Fibroblast of skin of back (primary cell): ENCODE results near the gene AIP.

Source experiments
- DNase-seq: peaks from one replicate; pipeline ENCODE4 v3.0.0-alpha.2; 2013

The AIP gene

GRCh38 chr11:67494371-67495233, 11.8 kb downstream of the AIP start:
- no peak for DNase-seq

GRCh38 chr11:67495234-67496005, 12.6 kb downstream of the AIP start:
- no peak for DNase-seq

- DNase-seq: no peak
Observed at GRCh38 chr11:67496113-67496512, 13.3 kb downstream of the AIP start.

- no peak for DNase-seq
Observed at GRCh38 chr11:67497656-67498291, 14.9 kb downstream of the AIP start.

- no peak for DNase-seq
Observed at GRCh38 chr11:67498544-67498972, 15.7 kb downstream of the AIP start.

- no peak for DNase-seq
Observed at GRCh38 chr11:67499808-67500483, 17.1 kb downstream of the AIP start.

GRCh38 chr11:67500484-67500821, 17.6 kb downstream of the AIP start:
- DNase-seq: no peak

- no peak for DNase-seq
Observed at GRCh38 chr11:67500831-67501715, 18.2 kb downstream of the AIP start.

- DNase-seq: no peak
Observed at GRCh38 chr11:67501854-67502253, 19.0 kb downstream of the AIP start.

- DNase-seq: no peak
Observed at GRCh38 chr11:67502328-67502979, 19.6 kb downstream of the AIP start.

GRCh38 chr11:67503119-67504004, 20.5 kb downstream of the AIP start:
- DNase-seq: no peak

GRCh38 chr11:67504005-67504949, 21.5 kb downstream of the AIP start:
- DNase-seq: peak; percentile 51

GRCh38 chr11:67504950-67505581, 22.2 kb downstream of the AIP start, which contains the start of gene PITPNM1:
TSS of gene PITPNM1 (minus strand) at chr11:67505363. CDS start at chr11:67504180, 1,183 bp downstream.
- DNase-seq: peak; percentile 67

- DNase-seq: peak; percentile 89
Observed at GRCh38 chr11:67505605-67506396, 23.0 kb downstream of the AIP start.

- no peak for DNase-seq
Observed at GRCh38 chr11:67506426-67507051, 23.7 kb downstream of the AIP start.

GRCh38 chr11:67507242-67507863, 24.5 kb downstream of the AIP start:
- DNase-seq: no peak
